HepG2 (cell line): ENCODE data around the gene MYO5B. TPM values are rescaled to one million over a fixed set of nuclear protein-coding genes. Genes with fewer than 3 reads are reported as not detected.

Source experiments
- ATF1 ChIP-seq: IDR thresholded peaks from 2 replicates; pipeline ENCODE4 v1.6.1; 2016; ENCODE audit warnings: mild to moderate bottlenecking, control low read depth
- FOXP4 ChIP-seq: sonication (generic); formaldehyde crosslinking; IDR thresholded peaks from 2 replicates; pipeline ENCODE4 v1.4.0; 2020; ENCODE audit warnings: missing genetic modification reagents
- KDM6A ChIP-seq: IDR thresholded peaks from 2 replicates; pipeline ENCODE4 v1.6.1; 2016; ENCODE audit warnings: low read depth
- MAFF ChIP-seq: IDR thresholded peaks from 2 replicates; pipeline ENCODE4 v1.6.1; 2011; ENCODE audit warnings: low read depth, low read length, improper control_type of control experiment
- MYNN ChIP-seq: sonication (generic); formaldehyde crosslinking; IDR thresholded peaks from 2 replicates; pipeline ENCODE4 v1.4.0; 2020; ENCODE audit warnings: mild to moderate bottlenecking, low read depth, missing genetic modification reagents
- RNF219 ChIP-seq: sonication (generic); formaldehyde crosslinking; IDR thresholded peaks from 2 replicates; pipeline ENCODE4 v1.5.0; 2020; ENCODE audit warnings: mild to moderate bottlenecking, missing genetic modification reagents
- SNAPC2 ChIP-seq: sonication (generic); formaldehyde crosslinking; IDR thresholded peaks from 2 replicates; pipeline ENCODE4 v1.8.1; 2022; ENCODE audit warnings: mild to moderate bottlenecking, missing genetic modification reagents
- ZFP1 ChIP-seq: IDR thresholded peaks from 2 replicates; pipeline ENCODE4 v1.6.1; 2016
- ZNF180 ChIP-seq: sonication (generic); formaldehyde crosslinking; IDR thresholded peaks from 2 replicates; pipeline ENCODE4 v1.4.0; 2020; ENCODE audit warnings: low read depth, missing genetic modification reagents, borderline replicate concordance
- ZNF383 ChIP-seq: sonication (generic); formaldehyde crosslinking; IDR thresholded peaks from 2 replicates; pipeline ENCODE4 v1.4.0; 2020; ENCODE audit warnings: missing genetic modification reagents, mild to moderate bottlenecking, borderline replicate concordance
- ZNF878 ChIP-seq: sonication (generic); formaldehyde crosslinking; IDR thresholded peaks from 2 replicates; pipeline ENCODE4 v1.8.1; 2023; ENCODE audit warnings: mild to moderate bottlenecking, missing genetic modification reagents, moderate library complexity
- polyA plus RNA-seq, 8 experiments: library from polyadenylated mRNA; depleted of rRNA in 3 of 8; stranded (reverse) in 7 of 8; unstranded in 1 of 8; fragments of >200 nt; fragmentation: Illumina TruSeq in 4 of 8; extraction: Trizol in 4 of 8; gene quantifications; 2 replicates each; pipeline versions ENCODE4 v1.2.1 to v1.2.3, GENCODE V29; 2011 to 2016; ENCODE audit warnings: low read depth in 4 of 8, missing spikeins in 1 of 8, mixed read lengths in 1 of 8; ENCODE audit not compliant: insufficient read depth in 1 of 8
- total RNA-seq, 5 experiments: library from RNA; depleted of rRNA; stranded (reverse); fragments of >200 nt; fragmentation: Illumina TruSeq; extraction: Trizol; gene quantifications; 2 replicates each; pipeline ENCODE4 v1.2.3, GENCODE V29; 2016; ENCODE audit warnings: low read depth in 1 of 5
- TF ChIP-seq, protein P1 (sequence below): sonication (generic); formaldehyde crosslinking; IDR thresholded peaks from 2 replicates; pipeline ENCODE4 v1.4.0; 2020; ENCODE audit warnings: missing genetic modification reagents
- TF ChIP-seq, protein P2 (sequence below): sonication (generic); formaldehyde crosslinking; IDR thresholded peaks from 2 replicates; pipeline ENCODE4 v1.4.0; 2020; ENCODE audit warnings: missing genetic modification reagents
- TF ChIP-seq, protein P3 (sequence below): sonication (generic); formaldehyde crosslinking; IDR thresholded peaks from 2 replicates; pipeline ENCODE4 v1.4.0; 2020; ENCODE audit warnings: missing genetic modification reagents
- TF ChIP-seq, protein P4 (sequence below): sonication (generic); formaldehyde crosslinking; IDR thresholded peaks from 2 replicates; pipeline ENCODE4 v1.4.0; 2020; ENCODE audit warnings: missing genetic modification reagents

The MYO5B gene
- total and polyA plus RNA-seq, 2 of the 13 experiments (the other 11 are each of a cell fraction or from before 2014, with no cell fraction given): 13.1 to 24.0 TPM

DNA sequence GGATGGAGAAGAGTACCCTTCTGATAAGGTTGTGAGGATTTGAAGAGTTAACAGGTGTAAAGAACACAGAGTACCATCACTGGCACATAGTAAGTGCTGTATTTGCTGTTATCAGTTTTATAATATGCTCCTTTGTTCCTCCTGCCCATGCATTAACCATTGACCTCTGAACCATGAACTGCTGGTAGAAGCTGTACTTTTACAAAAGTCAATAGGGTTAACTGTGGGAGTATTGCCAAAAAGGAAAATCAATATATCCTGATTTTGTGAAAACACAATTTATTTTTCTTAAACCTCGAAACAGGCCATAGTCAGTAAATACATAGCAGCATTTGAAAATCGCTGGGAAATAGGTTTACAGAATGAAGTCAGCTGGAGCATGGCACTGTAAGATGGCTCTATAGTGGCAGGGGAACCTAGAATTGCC lies 362.7 kb downstream of the MYO5B start (continued):
- TF ChIP-seq, protein P1, sequence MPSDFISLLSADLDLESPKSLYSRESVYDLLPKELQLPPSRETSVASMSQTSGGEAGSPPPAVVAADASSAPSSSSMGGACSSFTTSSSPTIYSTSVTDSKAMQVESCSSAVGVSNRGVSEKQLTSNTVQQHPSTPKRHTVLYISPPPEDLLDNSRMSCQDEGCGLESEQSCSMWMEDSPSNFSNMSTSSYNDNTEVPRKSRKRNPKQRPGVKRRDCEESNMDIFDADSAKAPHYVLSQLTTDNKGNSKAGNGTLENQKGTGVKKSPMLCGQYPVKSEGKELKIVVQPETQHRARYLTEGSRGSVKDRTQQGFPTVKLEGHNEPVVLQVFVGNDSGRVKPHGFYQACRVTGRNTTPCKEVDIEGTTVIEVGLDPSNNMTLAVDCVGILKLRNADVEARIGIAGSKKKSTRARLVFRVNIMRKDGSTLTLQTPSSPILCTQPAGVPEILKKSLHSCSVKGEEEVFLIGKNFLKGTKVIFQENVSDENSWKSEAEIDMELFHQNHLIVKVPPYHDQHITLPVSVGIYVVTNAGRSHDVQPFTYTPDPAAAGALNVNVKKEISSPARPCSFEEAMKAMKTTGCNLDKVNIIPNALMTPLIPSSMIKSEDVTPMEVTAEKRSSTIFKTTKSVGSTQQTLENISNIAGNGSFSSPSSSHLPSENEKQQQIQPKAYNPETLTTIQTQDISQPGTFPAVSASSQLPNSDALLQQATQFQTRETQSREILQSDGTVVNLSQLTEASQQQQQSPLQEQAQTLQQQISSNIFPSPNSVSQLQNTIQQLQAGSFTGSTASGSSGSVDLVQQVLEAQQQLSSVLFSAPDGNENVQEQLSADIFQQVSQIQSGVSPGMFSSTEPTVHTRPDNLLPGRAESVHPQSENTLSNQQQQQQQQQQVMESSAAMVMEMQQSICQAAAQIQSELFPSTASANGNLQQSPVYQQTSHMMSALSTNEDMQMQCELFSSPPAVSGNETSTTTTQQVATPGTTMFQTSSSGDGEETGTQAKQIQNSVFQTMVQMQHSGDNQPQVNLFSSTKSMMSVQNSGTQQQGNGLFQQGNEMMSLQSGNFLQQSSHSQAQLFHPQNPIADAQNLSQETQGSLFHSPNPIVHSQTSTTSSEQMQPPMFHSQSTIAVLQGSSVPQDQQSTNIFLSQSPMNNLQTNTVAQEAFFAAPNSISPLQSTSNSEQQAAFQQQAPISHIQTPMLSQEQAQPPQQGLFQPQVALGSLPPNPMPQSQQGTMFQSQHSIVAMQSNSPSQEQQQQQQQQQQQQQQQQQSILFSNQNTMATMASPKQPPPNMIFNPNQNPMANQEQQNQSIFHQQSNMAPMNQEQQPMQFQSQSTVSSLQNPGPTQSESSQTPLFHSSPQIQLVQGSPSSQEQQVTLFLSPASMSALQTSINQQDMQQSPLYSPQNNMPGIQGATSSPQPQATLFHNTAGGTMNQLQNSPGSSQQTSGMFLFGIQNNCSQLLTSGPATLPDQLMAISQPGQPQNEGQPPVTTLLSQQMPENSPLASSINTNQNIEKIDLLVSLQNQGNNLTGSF (CRISPR knock-in tag): no peak
- TF ChIP-seq MAFF: no peak
- peak; percentile 85 for TF ChIP-seq FOXP4
- TF ChIP-seq ZFP1 (CRISPR knock-in tag): 0 out of 2 replicates have a peak, but pooled peaks have one; percentile 31
- TF ChIP-seq, protein P2, sequence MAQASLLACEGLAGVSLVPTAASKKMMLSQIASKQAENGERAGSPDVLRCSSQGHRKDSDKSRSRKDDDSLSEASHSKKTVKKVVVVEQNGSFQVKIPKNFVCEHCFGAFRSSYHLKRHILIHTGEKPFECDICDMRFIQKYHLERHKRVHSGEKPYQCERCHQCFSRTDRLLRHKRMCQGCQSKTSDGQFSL: no peak
- TF ChIP-seq SNAPC2 (CRISPR knock-in tag): no peak
- no peak for TF ChIP-seq MYNN (CRISPR knock-in tag)
- TF ChIP-seq ATF1: 0 out of 2 replicates have a peak, but pooled peaks have one; percentile 35
- no peak for TF ChIP-seq ZNF180 (CRISPR knock-in tag)
- TF ChIP-seq ZNF383 (CRISPR knock-in tag): 0 out of 2 replicates have a peak, but pooled peaks have one; percentile 30
- peak; percentile 69; the same call in 1 of the 2 replicates for TF ChIP-seq KDM6A (CRISPR knock-in tag)
- peak; percentile 65; the same call in 1 of the 2 replicates for TF ChIP-seq ZNF878
- TF ChIP-seq, protein P3, sequence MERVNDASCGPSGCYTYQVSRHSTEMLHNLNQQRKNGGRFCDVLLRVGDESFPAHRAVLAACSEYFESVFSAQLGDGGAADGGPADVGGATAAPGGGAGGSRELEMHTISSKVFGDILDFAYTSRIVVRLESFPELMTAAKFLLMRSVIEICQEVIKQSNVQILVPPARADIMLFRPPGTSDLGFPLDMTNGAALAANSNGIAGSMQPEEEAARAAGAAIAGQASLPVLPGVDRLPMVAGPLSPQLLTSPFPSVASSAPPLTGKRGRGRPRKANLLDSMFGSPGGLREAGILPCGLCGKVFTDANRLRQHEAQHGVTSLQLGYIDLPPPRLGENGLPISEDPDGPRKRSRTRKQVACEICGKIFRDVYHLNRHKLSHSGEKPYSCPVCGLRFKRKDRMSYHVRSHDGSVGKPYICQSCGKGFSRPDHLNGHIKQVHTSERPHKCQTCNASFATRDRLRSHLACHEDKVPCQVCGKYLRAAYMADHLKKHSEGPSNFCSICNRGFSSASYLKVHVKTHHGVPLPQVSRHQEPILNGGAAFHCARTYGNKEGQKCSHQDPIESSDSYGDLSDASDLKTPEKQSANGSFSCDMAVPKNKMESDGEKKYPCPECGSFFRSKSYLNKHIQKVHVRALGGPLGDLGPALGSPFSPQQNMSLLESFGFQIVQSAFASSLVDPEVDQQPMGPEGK (CRISPR knock-in tag): 0 out of 2 replicates have a peak, but pooled peaks have one; percentile 15
- TF ChIP-seq, protein P4, sequence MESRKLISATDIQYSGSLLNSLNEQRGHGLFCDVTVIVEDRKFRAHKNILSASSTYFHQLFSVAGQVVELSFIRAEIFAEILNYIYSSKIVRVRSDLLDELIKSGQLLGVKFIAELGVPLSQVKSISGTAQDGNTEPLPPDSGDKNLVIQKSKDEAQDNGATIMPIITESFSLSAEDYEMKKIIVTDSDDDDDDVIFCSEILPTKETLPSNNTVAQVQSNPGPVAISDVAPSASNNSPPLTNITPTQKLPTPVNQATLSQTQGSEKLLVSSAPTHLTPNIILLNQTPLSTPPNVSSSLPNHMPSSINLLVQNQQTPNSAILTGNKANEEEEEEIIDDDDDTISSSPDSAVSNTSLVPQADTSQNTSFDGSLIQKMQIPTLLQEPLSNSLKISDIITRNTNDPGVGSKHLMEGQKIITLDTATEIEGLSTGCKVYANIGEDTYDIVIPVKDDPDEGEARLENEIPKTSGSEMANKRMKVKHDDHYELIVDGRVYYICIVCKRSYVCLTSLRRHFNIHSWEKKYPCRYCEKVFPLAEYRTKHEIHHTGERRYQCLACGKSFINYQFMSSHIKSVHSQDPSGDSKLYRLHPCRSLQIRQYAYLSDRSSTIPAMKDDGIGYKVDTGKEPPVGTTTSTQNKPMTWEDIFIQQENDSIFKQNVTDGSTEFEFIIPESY (CRISPR knock-in tag): no peak
- no peak for TF ChIP-seq RNF219 (CRISPR knock-in tag)
